Measurements from ENCODE around the gene LPP. TPM values are rescaled to one million over a fixed set of nuclear protein-coding genes. Genes with fewer than 3 reads are reported as not detected.

Gene LPP
- polyA plus RNA-seq, 3 donors, result 14.1 to 23.2 (median 15.3) TPM

DNA sequence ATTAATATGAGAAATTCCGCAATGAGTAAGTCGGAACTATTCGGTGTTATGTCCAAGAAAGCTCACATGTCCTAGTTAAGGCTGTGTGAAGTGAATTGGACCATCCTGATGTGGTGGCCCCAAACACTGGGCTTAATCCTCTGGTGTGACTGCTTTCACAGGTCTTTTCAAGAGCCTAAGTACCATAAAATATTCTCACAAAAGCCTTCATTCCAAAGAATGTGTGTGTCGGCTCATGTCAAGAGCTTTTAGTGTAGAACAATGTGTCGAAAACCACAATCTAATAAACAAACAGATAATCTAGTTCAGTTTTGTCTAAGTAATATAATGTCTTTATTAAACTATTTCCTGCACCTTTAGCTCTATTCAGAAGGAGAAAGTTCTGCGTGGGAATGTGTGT, 311.4 kb downstream of the LPP start:
- DNase-seq, result no peak
- 94% methylated on average over 3 of the region's 6 CpGs for WGBS (ENCODE audit: insufficient coverage)
- Mint-ChIP-seq H3K4me1 (peaks cover 8% of the 10 kb centered on the region), H3K36me3 (peaks cover 6 to 22% of the 10 kb centered on the region in 2 donors), H3K4me3 (no peak overlapping the region), H3K27me3 (ENCODE audit: low read depth in 3 of 3) (no peaks in the 10 kb centered on the region), H3K27ac (no peak overlapping the region), H3K9me3 (peaks cover 0 to 2% (median 0%) of the 10 kb centered on the region in 7 donors)
- Histone ChIP-seq H4K20me1 (ENCODE audit: insufficient read depth, low read length) (no peaks in the 10 kb centered on the region), H2AFZ (ENCODE audit: insufficient read depth, low read depth, low read length, poor library complexity, severe bottlenecking) (no peak overlapping the region), H3K4me1 (ENCODE audit: control insufficient read depth in 1 of 2, insufficient read depth in 2 of 2, low read length in 2 of 2) (peaks cover 0 to 4% of the 10 kb centered on the region in 2 donors), H3K4me2 (replicated peaks; ENCODE audit: extremely low read depth, low read length, poor library complexity, severe bottlenecking) (no peak overlapping the region), H3K79me2 (ENCODE audit: insufficient read depth, low read length) (no peaks in the 10 kb centered on the region), H3K4me3 (replicated peaks in 1 of 3; ENCODE audit: low read depth in 2 of 3, low read length in 3 of 3) (no peak overlapping the region), H3K9me3 (replicated peaks in 1 of 2; ENCODE audit: control insufficient read depth in 1 of 2, insufficient read depth in 1 of 2, low read length in 2 of 2) (no peaks in the 10 kb centered on the region), H3K36me3 (replicated peaks in 1 of 2; ENCODE audit: control insufficient read depth in 1 of 2, insufficient read depth in 2 of 2, low read length in 2 of 2) (no peaks in the 10 kb centered on the region), H3K27me3 (ENCODE audit: control insufficient read depth in 2 of 2, insufficient read depth in 2 of 2, low read length in 2 of 2) (no peaks in the 10 kb centered on the region), H3K27ac (ENCODE audit: low read depth in 1 of 2, low read length in 2 of 2) (no peak overlapping the region), H3K9ac (ENCODE audit: insufficient read depth, low read length, poor library complexity, severe bottlenecking) (no peak overlapping the region)
- intact Hi-C loops (cut with micrococcal nuclease), result no loop called here
- TF ChIP-seq, protein P1, sequence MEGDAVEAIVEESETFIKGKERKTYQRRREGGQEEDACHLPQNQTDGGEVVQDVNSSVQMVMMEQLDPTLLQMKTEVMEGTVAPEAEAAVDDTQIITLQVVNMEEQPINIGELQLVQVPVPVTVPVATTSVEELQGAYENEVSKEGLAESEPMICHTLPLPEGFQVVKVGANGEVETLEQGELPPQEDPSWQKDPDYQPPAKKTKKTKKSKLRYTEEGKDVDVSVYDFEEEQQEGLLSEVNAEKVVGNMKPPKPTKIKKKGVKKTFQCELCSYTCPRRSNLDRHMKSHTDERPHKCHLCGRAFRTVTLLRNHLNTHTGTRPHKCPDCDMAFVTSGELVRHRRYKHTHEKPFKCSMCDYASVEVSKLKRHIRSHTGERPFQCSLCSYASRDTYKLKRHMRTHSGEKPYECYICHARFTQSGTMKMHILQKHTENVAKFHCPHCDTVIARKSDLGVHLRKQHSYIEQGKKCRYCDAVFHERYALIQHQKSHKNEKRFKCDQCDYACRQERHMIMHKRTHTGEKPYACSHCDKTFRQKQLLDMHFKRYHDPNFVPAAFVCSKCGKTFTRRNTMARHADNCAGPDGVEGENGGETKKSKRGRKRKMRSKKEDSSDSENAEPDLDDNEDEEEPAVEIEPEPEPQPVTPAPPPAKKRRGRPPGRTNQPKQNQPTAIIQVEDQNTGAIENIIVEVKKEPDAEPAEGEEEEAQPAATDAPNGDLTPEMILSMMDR (IDR thresholded peaks at IDR 0.05), result no peak

GRCh38 chr3:188468196-188468595, 314.2 kb downstream of the LPP start:
- Histone ChIP-seq H3K9me3 (replicated peaks in 1 of 2; ENCODE audit: control insufficient read depth in 1 of 2, insufficient read depth in 1 of 2, low read length in 2 of 2) (no peaks in the 10 kb centered on the region), H3K27ac (ENCODE audit: low read depth in 1 of 2, low read length in 2 of 2) (no peak overlapping the region), H3K27me3 (ENCODE audit: control insufficient read depth in 2 of 2, insufficient read depth in 2 of 2, low read length in 2 of 2) (no peaks in the 10 kb centered on the region), H2AFZ (ENCODE audit: insufficient read depth, low read depth, low read length, poor library complexity, severe bottlenecking) (no peak overlapping the region), H3K36me3 (replicated peaks in 1 of 2; ENCODE audit: control insufficient read depth in 1 of 2, insufficient read depth in 2 of 2, low read length in 2 of 2) (no peaks in the 10 kb centered on the region), H3K4me3 (replicated peaks in 1 of 3; ENCODE audit: low read depth in 2 of 3, low read length in 3 of 3) (no peak overlapping the region), H3K9ac (ENCODE audit: insufficient read depth, low read length, poor library complexity, severe bottlenecking) (no peak overlapping the region), H4K20me1 (ENCODE audit: insufficient read depth, low read length) (no peaks in the 10 kb centered on the region), H3K4me1 (ENCODE audit: control insufficient read depth in 1 of 2, insufficient read depth in 2 of 2, low read length in 2 of 2) (peaks cover 0 to 4% of the 10 kb centered on the region in 2 donors), H3K79me2 (ENCODE audit: insufficient read depth, low read length) (no peaks in the 10 kb centered on the region), H3K4me2 (replicated peaks; ENCODE audit: extremely low read depth, low read length, poor library complexity, severe bottlenecking) (no peak overlapping the region)
- DNase-seq, result no peak
- Mint-ChIP-seq H3K36me3 (peaks cover 14 to 19% of the 10 kb centered on the region in 2 donors), H3K4me3 (no peak overlapping the region), H3K4me1 (peaks cover 12% of the 10 kb centered on the region), H3K9me3 (peaks cover 0 to 2% (median 0%) of the 10 kb centered on the region in 7 donors), H3K27ac (peak overlapping the region in 2 of 7 donors; percentile 43 to 52), H3K27me3 (ENCODE audit: low read depth in 3 of 3) (no peaks in the 10 kb centered on the region)
- TF ChIP-seq, protein P1 (IDR thresholded peaks at IDR 0.05), result no peak
- intact Hi-C loops (cut with micrococcal nuclease), result no loop called here
- 100% methylated on average over 1 of the region's 2 CpGs for WGBS (ENCODE audit: insufficient coverage)

Measured in CD14-positive monocyte (primary cell).